Stimulated activated naive CD8-positive, alpha-beta T cell treated with anti-CD3 and anti-CD28 coated beads, Interleukin-15, Interleukin-2, amounts not matched to agents 100 U/mL and 50 U/mL, for 24 hours (primary cell): ENCODE measurements around the gene PDCD1LG2.
A peak's percentile ranks its signal among the peaks of the same experiment; 100 is the strongest.
"Not testable (repeated sequence)": the region's sequence is repeated elsewhere in the genome, so short reads cannot be mapped to it uniquely, and the experiment has no call there.

Source experiments
- ATAC-seq: fragments of 150-1000 bp; cut with Tn5 transposase; one replicate; pipeline ENCODE4 v1.10.0; 2021
- DNase-seq: peaks from one replicate; pipeline ENCODE4 v3.0.0; 2021

The PDCD1LG2 gene

DNA sequence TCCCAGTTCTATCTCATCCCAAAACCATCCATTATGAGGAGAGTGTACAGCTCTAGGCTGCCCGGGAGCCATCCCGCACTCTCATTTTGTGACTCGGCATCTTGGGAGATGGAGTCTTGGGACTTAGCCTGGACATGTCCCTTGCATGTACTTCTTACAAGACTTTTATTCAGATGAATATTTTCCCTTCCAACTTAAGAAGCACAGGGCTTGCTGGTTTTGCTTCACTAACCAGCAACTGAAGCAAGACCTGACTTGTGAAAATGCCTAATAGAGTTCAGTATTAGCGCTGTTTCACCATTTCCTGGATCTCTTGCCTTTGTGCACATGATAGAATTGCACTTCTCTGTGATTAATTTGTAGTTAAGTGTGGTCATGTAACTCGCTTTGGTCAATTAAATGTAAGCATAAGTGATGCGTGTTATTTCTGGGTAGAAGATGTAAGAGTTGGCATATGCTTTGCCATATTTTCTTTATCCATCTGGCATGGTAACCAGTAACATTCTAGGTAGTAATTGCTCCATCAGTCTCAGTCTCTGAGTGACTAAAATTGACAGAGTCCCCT is 55.8 kb downstream of the PDCD1LG2 start:
- DNase-seq (no peak), ATAC-seq (no peak)

DNA sequence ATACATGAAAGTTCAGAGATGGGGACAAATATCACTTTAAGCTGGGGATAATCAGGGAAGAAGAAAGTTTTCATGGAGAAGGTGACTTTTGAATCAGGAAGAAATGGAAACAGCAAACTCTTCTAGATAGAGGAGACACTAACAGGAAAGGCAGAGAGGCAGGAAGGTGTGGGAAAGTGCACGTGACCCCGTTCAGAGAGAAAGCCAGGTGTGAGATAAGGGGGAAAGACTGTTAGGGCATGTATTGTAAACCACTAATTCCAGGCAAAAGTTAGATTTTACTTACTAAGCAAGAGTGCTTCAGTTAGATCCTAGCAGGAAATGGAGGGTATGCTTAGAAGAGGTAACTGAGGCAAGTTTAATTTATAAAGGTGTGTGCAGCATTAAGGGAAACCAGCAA is 58.5 kb downstream of the PDCD1LG2 start:
- DNase-seq (no peak), ATAC-seq (no peak)

DNA sequence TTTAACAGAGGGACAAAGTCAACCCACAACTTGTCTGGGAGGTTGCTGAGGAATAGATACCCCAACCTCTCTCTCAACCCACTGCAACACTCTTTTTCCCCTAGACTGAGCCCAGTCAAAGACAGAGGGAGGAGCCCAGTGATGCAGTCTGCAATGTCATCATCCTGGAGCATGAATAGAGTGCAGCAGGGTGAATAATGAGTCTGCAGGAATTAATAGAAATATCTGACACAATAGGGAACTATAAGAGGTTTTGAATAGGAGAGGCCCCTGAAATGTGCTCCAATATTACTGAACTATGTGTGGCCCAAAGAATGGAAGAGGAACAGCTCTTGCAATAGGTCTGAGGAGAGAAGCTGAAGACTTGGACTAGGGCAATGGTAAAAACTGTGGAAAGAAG is 59.1 kb downstream of the PDCD1LG2 start:
- ATAC-seq (peak; percentile 40), DNase-seq (no peak)

DNA sequence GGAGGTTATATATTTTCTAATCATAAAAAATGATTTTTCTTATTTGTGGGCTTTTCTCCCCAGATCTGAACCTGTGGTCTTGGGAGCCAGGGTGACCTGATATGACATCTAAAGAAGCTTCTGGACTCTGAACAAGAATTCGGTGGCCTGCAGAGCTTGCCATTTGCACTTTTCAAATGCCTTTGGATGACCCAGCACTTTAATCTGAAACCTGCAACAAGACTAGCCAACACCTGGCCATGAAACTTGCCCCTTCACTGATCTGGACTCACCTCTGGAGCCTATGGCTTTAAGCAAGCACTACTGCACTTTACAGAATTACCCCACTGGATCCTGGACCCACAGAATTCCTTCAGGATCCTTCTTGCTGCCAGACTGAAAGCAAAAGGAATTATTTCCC is 59.6 kb downstream of the PDCD1LG2 start:
- DNase-seq (no peak), ATAC-seq (no peak)

DNA sequence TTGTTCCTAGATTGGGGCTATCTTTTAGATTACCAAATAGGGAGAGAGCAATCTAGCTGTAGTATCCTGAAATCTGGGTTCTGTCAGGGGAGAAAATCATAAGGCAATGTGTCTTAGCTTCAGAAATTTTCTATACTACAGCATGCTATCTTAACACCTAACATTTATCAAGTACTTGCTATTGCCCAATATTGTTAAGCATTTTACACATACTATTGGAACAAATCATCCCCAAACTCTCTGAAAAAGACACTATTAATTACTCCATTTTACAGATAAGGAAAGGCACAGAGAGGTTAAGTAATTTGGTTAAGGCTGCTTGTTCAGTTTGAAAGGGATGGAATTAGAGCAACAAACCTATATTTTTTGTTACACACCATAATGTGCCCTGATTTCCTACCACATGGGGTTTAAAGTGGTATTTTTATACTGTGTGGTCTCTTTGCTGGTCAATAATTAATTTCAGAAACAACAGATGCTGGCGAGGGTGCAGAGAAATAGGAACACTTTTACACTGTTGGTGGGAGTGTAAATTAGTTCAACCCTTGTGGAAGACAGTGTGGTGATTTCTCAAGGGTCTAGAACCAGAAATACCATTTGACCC is 61.4 kb downstream of the PDCD1LG2 start:
- ATAC-seq: no peak

DNA sequence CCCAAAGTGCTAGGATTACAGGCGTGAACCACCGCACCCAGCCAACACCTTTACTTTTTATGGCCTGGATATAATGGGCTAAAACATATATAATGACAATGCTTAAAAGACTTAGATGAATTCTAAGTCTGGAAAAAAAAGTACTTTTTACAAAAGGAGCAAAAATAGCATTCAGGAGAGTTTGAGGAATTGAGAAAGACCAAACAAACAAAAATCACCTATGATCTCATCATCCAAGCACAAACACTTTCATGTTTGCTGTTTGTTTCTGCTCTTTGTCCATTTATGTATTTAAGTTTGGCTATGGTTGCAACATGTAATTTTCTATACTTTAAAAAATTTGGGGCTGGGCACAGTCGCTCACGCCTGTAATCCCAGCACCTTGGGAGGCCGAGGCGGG is 63.8 kb downstream of the PDCD1LG2 start:
- no peak for DNase-seq
- ATAC-seq: no peak

More for the DNA sequence above, 61.4 kb downstream of the PDCD1LG2 start:
- DNase-seq: no peak

DNA sequence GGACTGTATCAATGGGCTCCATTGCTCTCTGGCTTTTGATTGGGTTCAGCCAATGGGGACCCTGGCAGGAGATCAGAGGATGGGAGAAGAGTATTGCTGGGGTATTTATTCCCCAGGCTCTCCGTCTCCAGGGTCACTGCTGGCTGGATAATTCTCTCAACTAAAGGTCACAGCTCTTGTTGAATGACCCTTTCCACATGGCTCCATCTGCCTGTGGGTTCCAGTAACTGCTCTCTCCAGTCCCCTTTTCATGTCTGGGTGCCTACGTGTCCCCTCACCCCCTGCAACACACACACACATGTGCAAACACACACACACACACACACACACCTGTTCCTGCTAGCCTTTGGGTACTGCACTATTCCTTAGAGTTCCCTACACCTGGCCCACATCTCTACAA is 64.7 kb downstream of the PDCD1LG2 start:
- DNase-seq (no peak), ATAC-seq (peak; percentile 23)

DNA sequence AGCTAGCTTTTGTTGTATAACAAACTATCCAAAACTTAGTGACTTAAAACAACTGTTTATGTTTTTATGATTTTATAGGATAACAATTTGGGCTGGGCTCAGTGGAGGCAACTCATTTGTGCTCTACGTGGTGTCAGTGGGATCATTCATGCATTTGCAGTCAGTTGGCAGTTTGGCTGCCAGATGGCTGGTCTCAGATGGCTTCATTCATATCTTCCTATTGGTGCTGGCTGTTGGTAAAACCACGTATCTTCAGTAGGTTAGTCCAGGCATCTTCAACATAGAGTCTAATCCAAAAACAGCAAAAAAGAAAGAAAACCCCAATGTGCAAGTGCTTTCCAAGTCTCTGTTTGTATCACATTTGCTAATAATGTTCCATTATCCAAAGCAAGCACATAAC is 66.9 kb downstream of the PDCD1LG2 start:
- no peak for DNase-seq
- no peak for ATAC-seq

DNA sequence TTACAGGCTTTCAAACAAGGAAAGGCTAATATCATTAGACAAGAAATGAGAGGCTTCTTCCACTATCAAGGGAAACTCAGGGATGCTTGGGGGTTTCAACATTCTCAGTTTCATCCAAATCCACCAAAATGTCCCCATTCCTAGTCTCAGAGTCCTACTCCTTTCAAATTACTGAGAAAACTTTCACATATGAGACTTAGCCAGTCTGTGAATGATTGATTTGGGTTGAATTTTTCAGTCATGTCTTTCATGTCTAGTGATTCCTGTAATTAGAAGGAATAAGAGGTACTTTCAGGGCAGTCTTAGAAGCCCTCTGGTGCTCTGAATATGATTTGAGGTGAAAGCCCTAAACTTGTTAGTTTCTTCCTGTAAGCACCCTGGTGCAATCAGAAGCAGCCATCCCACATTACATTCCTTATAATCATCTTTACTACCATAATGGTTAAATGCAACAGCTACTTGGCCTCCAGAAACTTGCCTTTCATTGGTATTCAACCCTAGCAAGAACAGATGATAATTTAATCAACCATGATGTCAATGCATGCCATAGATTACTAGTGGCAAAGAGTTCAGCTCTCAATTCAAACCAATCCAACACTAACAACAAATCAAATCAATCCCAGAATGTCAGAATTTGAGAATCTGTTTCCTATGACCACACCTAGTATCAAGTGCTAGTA is 67.8 kb downstream of the PDCD1LG2 start:
- DNase-seq (no peak), ATAC-seq (no peak)

DNA sequence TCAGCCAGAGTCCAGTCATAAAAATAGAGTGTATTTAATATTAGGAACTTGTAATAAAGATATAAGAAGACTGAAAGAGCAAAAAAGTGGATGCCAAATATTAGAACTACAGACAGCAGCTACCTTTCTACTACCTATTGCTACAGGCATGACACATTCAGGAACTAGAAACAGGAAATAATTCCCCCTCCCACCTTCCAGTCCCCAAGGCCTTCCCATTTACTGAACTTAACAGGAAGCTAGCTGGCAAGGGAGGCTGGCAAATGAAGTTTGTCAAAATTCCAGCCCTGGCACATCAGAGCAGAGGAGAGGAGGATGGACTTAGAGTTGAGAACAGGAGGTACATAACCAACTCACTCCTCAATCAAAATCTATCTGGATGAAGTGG is 68.4 kb downstream of the PDCD1LG2 start:
- DNase-seq (no peak), ATAC-seq (no peak)

DNA sequence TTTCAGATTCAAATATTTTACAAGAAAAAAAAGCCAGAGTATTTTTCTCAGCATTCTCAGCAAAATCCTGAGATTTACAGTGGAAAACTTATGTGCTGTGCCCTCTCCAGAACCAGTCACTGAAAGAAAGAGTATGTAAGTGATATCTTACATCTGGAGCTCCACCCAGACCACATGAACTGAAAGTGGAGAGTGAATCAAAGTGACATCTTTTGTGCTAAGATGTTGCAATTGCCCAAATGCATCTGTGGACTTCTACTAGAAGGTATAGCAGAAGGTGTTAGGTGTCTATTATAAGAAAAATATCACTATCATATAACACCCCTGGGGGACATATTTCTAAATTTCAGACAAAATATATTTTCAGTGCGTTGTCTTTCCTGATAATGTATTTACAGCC is 69.5 kb downstream of the PDCD1LG2 start:
- no peak for DNase-seq
- ATAC-seq: no peak

DNA sequence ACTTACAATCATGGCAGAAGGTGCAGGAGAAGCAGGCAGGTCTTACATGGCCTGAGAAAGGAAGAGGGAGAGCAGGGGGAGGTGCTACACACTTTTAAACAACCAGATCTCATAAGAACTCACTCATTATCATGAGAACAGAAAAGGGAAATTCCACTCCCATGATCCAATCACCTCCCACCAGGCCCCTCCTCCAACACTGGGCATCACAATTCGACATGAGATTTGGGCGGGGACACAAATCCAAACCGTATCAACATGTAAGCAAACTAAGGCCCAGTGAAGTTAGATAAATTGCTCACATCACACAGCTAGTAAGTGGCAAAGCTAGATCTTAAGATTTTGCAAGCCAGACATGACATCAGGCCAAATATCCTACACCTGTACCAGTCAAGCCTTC is 70.3 kb downstream of the PDCD1LG2 start:
- ATAC-seq (no peak), DNase-seq (no peak)

DNA sequence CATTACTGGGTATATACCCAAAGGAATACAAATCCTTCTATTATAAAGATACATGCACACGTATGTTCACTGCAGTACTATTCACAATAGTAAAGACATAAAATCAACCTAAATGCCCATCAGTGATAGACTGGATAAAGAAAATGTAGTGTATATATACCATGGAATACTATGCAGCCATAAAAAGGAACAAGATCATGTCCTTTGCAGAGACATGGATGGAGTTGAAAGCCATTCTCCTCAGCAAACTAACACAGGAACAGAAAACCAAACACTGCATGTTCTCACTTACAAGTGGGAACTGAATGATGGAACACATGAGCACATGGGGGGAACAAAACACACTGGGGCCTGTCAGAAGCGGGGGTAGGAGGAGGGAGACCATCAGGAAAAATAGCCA is 71.4 kb downstream of the PDCD1LG2 start:
- not testable (repeated sequence) for DNase-seq, ATAC-seq

DNA sequence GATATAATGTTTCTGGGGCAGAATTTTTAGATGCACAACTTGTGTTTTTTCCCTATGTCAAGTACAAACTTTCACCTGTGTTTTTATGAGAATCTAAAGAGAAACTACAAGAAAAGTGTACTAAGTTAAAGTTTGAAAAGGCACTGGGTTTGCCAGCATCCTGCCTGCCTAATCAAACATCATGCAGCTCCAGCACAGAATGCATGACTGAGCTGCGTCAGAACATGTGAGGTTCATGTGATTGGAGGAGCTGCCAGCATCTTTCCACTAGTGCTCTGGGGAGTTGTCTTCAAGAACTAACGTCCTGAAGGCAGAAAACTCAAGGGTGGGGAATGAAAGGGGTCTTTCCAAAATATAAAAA is 72.5 kb downstream of the PDCD1LG2 start:
- peak; percentile 54 for DNase-seq
- ATAC-seq: peak; percentile 57

DNA sequence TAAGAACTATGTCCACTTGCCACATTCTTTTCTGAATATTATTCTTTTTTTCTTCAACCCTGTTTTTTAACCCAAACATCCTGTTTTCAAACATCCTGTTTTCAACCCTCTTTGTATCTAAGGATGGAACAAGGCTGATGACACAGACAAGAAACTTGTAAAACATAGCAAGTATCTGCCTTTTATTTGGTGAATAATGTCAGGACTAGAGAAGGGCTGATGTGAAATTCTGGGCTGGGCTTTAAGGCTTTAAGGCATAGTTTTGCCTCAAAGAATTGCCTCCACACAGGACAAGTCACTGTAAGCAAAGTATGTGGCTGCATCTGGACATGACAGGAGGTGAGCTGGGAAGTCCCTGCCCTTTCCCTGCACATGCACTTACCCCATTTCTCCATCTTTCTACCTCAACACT is 76.1 kb downstream of the PDCD1LG2 start:
- ATAC-seq: peak; percentile 30
- peak; percentile 34 for DNase-seq

DNA sequence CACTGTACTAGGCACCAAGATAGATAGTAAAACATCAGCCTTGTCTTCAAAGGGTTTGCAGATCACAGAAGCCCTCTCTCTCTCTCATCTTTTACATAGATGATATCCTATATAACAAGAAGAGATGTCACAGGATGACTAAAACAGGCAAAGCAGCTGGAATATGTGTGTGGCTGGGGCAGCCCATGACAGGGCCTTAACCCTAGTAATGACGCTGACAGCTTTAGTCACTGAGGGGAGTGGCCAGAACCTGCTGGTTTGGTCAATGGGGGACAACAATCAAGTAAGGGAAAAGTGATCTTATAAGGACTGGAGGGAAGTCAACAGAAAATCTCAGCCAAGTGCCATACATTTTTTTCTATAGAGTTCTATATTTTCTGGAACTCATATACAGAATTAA is 76.7 kb downstream of the PDCD1LG2 start:
- ATAC-seq: peak; percentile 72
- peak; percentile 61 for DNase-seq

DNA sequence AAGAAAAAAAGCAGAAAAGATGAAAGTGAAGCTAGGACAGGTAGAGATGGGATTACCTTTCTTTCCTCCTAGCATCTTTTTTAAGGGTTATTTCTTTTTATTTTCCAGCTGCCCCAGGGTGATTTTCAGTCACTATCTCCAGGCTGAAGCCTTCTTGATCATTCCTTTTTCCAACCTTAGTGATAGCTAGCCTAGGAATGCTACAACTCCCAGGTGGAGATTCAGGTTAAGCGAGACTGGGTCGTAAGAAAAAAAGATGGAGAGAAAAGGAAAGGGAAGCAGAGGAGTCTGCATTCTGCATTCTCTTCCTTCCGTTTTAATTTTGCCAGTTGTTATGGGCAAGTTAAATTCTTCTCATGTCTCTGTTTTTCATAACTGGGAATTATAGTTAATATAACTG is 81.9 kb downstream of the PDCD1LG2 start:
- ATAC-seq (no peak), DNase-seq (no peak)

DNA sequence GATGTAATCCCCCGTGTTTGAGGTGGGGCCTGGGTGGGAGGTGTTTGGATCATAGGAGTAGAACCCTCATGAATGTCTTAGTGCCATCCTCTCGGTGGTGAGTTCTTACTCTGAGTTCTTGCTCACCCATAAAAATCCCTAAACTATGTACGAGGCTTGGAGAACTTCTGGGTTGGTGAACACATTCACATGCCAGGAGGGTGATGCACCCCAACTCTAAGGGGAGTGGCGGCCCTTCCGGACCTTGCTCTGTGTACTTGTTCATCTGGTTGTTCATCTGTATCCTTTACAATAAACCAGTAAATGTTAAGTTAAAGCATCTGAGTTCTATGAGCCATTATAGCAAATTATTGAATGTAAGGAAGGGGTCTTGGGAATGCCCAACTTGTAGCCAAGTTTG is 82.6 kb downstream of the PDCD1LG2 start:
- ATAC-seq (no peak), DNase-seq (no peak)

DNA sequence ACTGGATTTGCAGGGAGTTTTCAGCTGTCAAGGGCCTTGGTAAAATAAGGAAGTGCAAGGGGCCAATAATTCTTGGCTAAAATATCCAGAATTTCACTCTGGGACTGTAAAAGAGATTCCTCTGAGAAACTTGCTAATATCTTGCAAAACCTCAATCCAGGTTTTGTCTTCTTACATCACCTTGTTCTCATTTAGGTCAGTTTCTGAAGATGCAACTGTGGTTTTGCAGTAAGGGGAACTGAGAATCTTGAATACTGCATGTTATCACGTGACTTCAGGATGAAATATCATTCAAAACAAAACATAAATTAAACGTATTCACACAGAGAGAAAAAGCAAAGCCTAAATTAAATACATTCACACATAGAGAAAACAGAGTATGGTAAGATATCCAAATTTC is 83.6 kb downstream of the PDCD1LG2 start:
- DNase-seq (no peak), ATAC-seq (no peak)

DNA sequence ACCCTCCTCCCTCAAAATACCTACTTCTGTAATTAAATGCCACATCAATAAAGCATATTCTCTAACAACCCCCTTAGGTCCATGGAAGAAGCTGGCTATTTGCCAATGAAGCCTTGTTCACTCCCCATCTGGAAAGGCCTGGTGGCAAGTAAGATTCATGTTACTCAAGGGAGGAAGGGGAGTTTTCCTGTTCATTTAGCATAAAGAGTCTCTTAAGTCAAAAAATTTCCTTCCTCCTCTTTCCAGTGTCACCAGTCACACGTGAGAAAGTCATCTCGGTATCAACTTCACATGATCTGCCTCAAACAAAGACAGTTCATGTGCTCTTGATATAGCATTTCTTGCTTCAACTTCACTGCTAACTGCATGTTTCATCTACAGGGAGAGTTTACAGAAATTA is 85.8 kb downstream of the PDCD1LG2 start:
- ATAC-seq (no peak), DNase-seq (no peak)

DNA sequence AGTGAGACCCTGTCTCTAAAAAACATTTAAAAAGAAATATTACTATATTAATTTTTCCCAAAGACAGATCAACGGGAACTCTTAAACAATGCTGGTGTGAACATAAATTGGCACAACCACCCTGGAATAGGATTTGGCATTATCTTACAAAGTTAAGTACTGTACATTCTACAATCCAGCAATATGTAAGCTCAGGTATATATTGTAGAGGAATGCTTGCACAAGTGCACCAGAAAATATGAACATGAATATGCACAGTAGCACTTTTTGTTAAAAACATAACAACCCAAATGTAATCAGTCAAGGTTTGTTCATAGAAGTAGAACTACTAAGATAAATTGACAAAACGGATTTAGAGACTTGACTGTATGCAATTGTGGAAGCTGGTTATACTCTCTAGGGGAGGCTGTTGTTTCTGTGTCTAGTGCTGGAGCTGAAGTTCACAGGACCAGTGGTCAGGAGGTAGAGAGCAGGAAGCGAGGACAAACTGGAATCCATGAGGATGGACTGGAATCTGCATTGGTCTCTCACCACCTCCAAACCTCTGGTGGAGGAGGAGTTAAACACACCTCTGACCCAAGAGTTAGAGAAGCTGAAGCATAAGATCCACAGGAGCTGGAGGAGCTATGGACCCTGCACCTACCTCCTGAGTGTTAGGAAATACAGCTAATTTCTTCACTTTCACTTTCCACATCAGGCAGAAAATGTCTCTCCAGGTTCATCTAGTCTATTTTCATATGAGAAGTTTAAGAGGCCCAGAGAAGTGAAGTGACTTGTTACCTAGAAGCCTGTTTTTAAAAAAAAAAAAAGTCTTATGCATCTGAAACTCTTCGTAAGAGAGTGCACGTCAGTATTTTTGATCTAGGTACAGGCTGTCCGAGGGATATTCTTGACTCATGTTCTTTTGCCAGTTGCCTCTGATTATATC is 98.2 kb downstream of the PDCD1LG2 start:
- ATAC-seq (peak; percentile 84), DNase-seq (no peak)

DNA sequence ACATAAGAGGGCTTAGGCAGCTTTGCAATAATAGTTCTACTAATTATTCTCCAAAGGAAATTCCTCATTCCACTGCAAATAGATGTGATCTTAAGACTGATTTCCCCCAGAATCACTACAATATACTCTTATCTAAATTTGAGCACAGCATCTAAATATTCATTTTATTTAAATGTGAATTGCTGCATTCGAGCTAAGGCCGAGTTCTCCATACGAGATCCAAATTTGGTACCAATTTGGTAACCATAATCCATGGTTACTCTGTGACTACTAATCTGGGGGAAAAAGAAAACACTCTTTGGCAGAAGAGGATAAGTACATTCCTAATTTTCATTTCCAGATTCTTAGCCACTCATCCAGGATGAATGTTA is 98.9 kb downstream of the PDCD1LG2 start:
- ATAC-seq (no peak), DNase-seq (no peak)

DNA sequence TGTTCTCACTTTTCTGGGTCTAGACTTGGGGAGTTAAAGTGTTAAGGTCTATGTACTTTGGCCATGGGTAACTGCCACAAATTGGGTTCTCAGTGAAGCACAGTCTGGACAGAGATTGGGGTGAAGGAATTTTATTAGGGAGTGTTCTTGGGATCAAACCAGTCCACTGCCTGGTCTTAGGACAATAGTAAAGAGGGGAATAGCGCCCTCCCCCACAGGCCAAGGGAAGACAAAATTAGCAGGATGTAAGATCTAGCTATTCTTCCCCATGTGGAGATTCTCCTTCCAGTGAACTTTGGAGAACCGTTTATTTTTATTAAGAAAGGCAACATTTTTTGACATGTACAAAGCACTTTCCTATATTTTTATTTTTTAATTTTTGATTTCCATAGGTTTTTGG is 100.2 kb downstream of the PDCD1LG2 start:
- DNase-seq (no peak), ATAC-seq (no peak)
